Fibroblast of pulmonary artery (primary cell): ENCODE measurements around the gene ROBO1.

Source experiments
- DNase-seq: peaks from one replicate; pipeline ENCODE4 v3.0.0-alpha.2; 2010; ENCODE audit warnings: low read depth
- H3K4me3 ChIP-seq: replicated peaks from 2 replicates; pipeline ENCODE4 v1.5.1; 2011; ENCODE audit warnings: low read depth, mild to moderate bottlenecking, control low read depth, low read length, moderate library complexity
- TF ChIP-seq, protein P1 (sequence below): IDR thresholded peaks from 2 replicates; pipeline ENCODE4 v1.5.1; 2011; ENCODE audit warnings: mild to moderate bottlenecking, control low read depth, low read length, inconsistent platforms; ENCODE audit errors: missing control alignments

The ROBO1 gene

DNA sequence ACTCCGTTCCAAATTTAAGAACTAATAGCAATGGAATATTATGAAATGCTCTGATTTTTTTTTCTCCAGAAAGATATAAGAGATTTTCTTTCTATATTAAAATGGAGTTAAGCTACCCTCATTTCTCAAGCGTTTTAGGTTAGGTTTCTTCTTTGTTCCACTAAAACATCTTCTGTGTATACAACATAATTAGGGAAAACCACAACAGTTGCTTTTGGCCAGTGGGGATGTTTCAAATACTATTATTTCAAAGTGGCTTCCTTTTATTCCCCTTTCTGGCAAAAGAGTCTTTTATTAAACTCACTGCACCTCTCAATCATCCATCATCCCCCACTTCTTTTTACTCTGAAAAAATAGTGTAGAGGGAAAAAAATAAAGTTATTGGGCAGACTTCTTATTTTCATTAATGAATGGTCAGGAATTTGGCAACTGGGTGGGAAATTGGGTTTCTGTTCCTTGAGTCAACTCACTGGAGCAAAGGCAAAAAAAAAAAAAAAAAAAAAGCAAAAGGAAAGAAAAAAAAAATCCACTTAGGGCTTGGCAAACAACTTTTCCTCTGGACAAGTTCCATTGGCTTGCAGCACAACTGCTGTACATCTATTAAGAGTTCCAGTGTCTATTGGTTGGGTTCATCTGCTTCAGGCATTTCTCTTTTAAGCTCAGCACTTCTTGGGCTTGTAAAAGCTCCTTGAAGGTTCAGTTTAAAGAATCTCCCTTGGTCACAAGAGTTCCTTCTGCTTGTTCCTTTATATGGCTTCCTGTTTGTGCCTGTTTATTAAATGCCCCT is 963.4 kb downstream of the ROBO1 start:
- peak; percentile 84 for DNase-seq
- TF ChIP-seq, protein P1, sequence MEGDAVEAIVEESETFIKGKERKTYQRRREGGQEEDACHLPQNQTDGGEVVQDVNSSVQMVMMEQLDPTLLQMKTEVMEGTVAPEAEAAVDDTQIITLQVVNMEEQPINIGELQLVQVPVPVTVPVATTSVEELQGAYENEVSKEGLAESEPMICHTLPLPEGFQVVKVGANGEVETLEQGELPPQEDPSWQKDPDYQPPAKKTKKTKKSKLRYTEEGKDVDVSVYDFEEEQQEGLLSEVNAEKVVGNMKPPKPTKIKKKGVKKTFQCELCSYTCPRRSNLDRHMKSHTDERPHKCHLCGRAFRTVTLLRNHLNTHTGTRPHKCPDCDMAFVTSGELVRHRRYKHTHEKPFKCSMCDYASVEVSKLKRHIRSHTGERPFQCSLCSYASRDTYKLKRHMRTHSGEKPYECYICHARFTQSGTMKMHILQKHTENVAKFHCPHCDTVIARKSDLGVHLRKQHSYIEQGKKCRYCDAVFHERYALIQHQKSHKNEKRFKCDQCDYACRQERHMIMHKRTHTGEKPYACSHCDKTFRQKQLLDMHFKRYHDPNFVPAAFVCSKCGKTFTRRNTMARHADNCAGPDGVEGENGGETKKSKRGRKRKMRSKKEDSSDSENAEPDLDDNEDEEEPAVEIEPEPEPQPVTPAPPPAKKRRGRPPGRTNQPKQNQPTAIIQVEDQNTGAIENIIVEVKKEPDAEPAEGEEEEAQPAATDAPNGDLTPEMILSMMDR: no peak
- H3K4me3 ChIP-seq: no peak overlapping the region

DNA sequence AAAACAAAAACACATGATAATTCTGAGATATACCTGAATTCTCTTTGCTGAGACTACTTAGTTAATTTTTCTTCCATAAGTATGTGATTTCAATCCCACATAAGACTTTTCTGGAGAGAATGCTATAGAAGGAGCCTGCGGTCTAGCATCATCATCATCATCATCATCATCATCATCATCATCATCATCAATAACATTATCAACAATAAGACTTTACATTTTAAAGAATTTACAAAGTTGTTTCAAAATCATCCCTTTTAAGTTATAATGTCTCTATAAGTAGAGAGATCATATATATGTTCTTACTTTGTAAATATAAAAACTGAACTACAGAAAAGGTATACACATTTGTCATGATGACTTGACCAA is 965.3 kb downstream of the ROBO1 start:
- no peak overlapping the region for H3K4me3 ChIP-seq
- DNase-seq: no peak
- TF ChIP-seq, protein P1: no peak

- no peak for DNase-seq
- TF ChIP-seq, protein P1: no peak
- H3K4me3 ChIP-seq: no peak overlapping the region
These were observed 965.8 kb downstream of the ROBO1 start for GRCh38 chr3:78801926-78802561.

GRCh38 chr3:78799681-78800080 is 968.1 kb downstream of the ROBO1 start:
- no peak overlapping the region for H3K4me3 ChIP-seq
- no peak for DNase-seq
- TF ChIP-seq, protein P1: no peak

DNA sequence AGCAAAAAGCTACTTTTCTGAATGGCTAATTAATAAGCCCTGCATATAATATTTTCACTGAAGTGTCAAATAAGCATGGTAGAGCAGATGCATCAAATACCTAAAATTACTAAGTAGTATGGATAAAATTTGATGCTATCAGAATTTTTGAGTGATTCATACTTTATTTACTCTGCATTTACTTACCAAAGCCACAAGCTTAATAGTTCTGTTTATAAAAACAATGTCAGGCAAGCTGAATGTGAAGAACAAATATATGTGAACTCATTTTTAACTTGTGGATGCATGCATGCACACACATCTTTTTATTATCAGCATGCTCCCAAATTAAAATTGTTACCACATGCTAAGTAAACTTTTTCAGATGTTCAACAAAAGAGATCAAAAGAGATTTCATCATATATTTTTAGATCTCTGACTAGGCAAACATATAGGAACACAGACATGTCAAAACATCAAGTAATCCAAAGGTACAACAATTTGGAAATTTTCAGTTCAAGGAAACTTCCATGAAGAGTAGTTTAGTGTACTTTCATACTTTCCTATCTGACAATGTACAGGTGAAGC is 969.4 kb downstream of the ROBO1 start:
- TF ChIP-seq, protein P1: no peak

DNA sequence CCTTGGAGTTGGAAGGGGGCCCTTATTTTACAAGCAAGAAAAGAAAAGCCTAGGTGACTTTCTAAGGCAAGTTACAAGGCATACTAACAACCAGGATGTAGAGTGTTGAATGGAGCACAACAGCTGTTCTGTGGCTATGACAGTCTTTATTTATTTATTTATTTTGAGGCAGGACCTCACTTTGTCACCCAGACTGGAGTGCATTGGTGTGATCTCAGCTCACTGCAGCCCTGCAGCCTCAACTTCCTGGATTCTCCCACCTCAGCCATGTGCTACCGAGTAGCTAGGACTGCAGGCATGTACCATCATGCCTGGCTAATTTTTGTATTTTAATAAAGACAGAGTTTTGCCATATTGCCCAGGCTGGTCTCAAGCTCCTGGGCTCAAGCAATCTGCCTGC is 973.4 kb downstream of the ROBO1 start:
- TF ChIP-seq, protein P1: no peak
- no peak for DNase-seq

More for the DNA sequence above, 969.4 kb downstream of the ROBO1 start:
- no peak for DNase-seq
- H3K4me3 ChIP-seq: no peak overlapping the region

More for the DNA sequence above, 973.4 kb downstream of the ROBO1 start:
- H3K4me3 ChIP-seq: no peak overlapping the region
